ENCODE data around the gene COL6A6. TPM values are rescaled to one million over a fixed set of nuclear protein-coding genes. Genes with fewer than 3 reads are reported as not detected.

The COL6A6 gene
- total RNA-seq, 1 donor from 2014 or later = 6.3 TPM

GRCh38 chr3:130488288-130488687 lies 28.7 kb upstream of the COL6A6 start:
- H3K9me3 Mint-ChIP-seq = peaks cover 3% of the 10 kb centered on the region
- no peak overlapping the region for H3K4me3 Mint-ChIP-seq
- no peak for DNase-seq (ENCODE audit: extremely low spot score, unreplicated experiment)
- TF ChIP-seq CTCF (conservative IDR thresholded peaks at IDR 0.05) = no peak
- H3K4me1 Mint-ChIP-seq (ENCODE audit: unreplicated experiment) = peaks cover 24% of the 10 kb centered on the region
- H3K27me3 Mint-ChIP-seq = no peaks in the 10 kb centered on the region
- no peak overlapping the region for H3K27ac Mint-ChIP-seq
- no peaks in the 10 kb centered on the region for H3K36me3 Mint-ChIP-seq

GRCh38 chr3:130488769-130489450 lies 28.1 kb upstream of the COL6A6 start:
- DNase-seq (ENCODE audit: extremely low spot score, unreplicated experiment) = no peak
- H3K36me3 Mint-ChIP-seq = no peaks in the 10 kb centered on the region
- H3K9me3 Mint-ChIP-seq = peaks cover 3% of the 10 kb centered on the region
- H3K27ac Mint-ChIP-seq = no peak overlapping the region
- TF ChIP-seq CTCF (conservative IDR thresholded peaks at IDR 0.05) = no peak
- peaks cover 24% of the 10 kb centered on the region for H3K4me1 Mint-ChIP-seq (ENCODE audit: unreplicated experiment)
- no peak overlapping the region for H3K4me3 Mint-ChIP-seq
- no peaks in the 10 kb centered on the region for H3K27me3 Mint-ChIP-seq

- no peaks in the 10 kb centered on the region for H3K36me3 Mint-ChIP-seq
- no peak for TF ChIP-seq CTCF (conservative IDR thresholded peaks at IDR 0.05)
- DNase-seq (ENCODE audit: extremely low spot score, unreplicated experiment) = no peak
- H3K27ac Mint-ChIP-seq = no peak overlapping the region
- no peaks in the 10 kb centered on the region for H3K27me3 Mint-ChIP-seq
- peaks cover 24% of the 10 kb centered on the region for H3K4me1 Mint-ChIP-seq (ENCODE audit: unreplicated experiment)
- H3K4me3 Mint-ChIP-seq = no peak overlapping the region
- H3K9me3 Mint-ChIP-seq = peaks cover 3% of the 10 kb centered on the region
These were observed 26.7 kb upstream of the COL6A6 start for GRCh38 chr3:130490241-130490640.

- no peak for TF ChIP-seq CTCF (conservative IDR thresholded peaks at IDR 0.05)
- Mint-ChIP-seq H3K4me3 (peak overlapping the region; percentile 21), H3K36me3 (no peaks in the 10 kb centered on the region), H3K9me3 (peaks cover 3% of the 10 kb centered on the region), H3K27ac (peak overlapping the region; percentile 32), H3K27me3 (no peaks in the 10 kb centered on the region), H3K4me1 (ENCODE audit: unreplicated experiment) (peaks cover 24% of the 10 kb centered on the region)
- no peak for DNase-seq (ENCODE audit: extremely low spot score, unreplicated experiment)
These were observed 25.5 kb upstream of the COL6A6 start for GRCh38 chr3:130491431-130491830.

- peaks cover 16% of the 10 kb centered on the region for H3K27me3 Mint-ChIP-seq
- no peak for TF ChIP-seq CTCF (conservative IDR thresholded peaks at IDR 0.05)
These were observed 12.3 kb upstream of the COL6A6 start for GRCh38 chr3:130504701-130505100.

More at GRCh38 chr3:130504701-130505100, 12.3 kb upstream of the COL6A6 start:
- Mint-ChIP-seq H3K4me3 (no peak overlapping the region), H3K4me1 (ENCODE audit: unreplicated experiment) (peaks cover 9% of the 10 kb centered on the region), H3K9me3 (no peaks in the 10 kb centered on the region), H3K36me3 (no peaks in the 10 kb centered on the region), H3K27ac (no peak overlapping the region)
- no peak for DNase-seq (ENCODE audit: extremely low spot score, unreplicated experiment)
